ENCODE data around the gene C14orf180.

- no peak for TF ChIP-seq ZNF274 (IDR thresholded peaks at IDR 0.05; ENCODE audit: low read depth, low read length)
- no peak for TF ChIP-seq SUZ12 (IDR thresholded peaks at IDR 0.05; ENCODE audit: extremely low read depth, insufficient read depth, insufficient read length)
Observed at GRCh38 chr14:104589338-104590195, 10.0 kb downstream of the C14orf180 start.
